ENCODE results near the gene SENP8.

DNA sequence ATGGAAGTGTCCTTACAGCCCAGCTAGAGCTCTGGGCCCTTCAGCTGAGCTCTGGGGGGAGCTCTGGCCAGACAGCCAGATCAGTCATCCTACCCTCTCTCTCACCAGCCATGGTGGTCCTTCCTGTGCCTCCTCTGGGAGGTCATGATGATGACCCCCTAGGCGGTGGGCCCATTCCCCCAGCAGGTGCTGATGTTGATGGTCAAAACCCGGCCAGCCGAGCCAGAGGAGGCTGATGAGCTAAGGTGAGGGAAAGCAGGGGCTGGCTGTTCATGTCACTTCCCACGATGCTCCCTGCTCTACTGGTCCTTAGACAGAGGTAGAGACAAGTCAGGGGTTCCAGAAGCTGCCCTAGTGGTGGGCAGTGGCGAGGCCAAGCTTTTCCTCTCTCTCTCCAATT lies 44.4 kb downstream of the SENP8 start:
- TF ChIP-seq MXI1 (IDR thresholded peaks at IDR 0.05; ENCODE audit: borderline replicate concordance, low read depth, low read length) = no peak
- TF ChIP-seq, protein P1, sequence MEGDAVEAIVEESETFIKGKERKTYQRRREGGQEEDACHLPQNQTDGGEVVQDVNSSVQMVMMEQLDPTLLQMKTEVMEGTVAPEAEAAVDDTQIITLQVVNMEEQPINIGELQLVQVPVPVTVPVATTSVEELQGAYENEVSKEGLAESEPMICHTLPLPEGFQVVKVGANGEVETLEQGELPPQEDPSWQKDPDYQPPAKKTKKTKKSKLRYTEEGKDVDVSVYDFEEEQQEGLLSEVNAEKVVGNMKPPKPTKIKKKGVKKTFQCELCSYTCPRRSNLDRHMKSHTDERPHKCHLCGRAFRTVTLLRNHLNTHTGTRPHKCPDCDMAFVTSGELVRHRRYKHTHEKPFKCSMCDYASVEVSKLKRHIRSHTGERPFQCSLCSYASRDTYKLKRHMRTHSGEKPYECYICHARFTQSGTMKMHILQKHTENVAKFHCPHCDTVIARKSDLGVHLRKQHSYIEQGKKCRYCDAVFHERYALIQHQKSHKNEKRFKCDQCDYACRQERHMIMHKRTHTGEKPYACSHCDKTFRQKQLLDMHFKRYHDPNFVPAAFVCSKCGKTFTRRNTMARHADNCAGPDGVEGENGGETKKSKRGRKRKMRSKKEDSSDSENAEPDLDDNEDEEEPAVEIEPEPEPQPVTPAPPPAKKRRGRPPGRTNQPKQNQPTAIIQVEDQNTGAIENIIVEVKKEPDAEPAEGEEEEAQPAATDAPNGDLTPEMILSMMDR (conservative IDR thresholded peaks at IDR 0.05; ENCODE audit: low read depth, low read length) = no peak
- no peak for TF ChIP-seq USF2 (IDR thresholded peaks at IDR 0.05; ENCODE audit: low read depth, low read length)
- no peak for TF ChIP-seq CHD1 (IDR thresholded peaks at IDR 0.05; ENCODE audit: low read depth, low read length)
- TF ChIP-seq CEBPB (IDR thresholded peaks at IDR 0.05; ENCODE audit: low read depth, low read length) = no peak
- no peak for TF ChIP-seq POLR2A (IDR thresholded peaks at IDR 0.05; ENCODE audit: low read depth, low read length)
- TF ChIP-seq BHLHE40 (IDR thresholded peaks at IDR 0.05; ENCODE audit: low read depth, low read length) = no peak
- TF ChIP-seq SMC3 (IDR thresholded peaks at IDR 0.05; ENCODE audit: low read depth, low read length) = no peak
- no peak for TF ChIP-seq MAFK (IDR thresholded peaks at IDR 0.05; ENCODE audit: low read depth, low read length)
- TF ChIP-seq, protein P2, sequence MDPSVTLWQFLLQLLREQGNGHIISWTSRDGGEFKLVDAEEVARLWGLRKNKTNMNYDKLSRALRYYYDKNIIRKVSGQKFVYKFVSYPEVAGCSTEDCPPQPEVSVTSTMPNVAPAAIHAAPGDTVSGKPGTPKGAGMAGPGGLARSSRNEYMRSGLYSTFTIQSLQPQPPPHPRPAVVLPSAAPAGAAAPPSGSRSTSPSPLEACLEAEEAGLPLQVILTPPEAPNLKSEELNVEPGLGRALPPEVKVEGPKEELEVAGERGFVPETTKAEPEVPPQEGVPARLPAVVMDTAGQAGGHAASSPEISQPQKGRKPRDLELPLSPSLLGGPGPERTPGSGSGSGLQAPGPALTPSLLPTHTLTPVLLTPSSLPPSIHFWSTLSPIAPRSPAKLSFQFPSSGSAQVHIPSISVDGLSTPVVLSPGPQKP (IDR thresholded peaks at IDR 0.05; ENCODE audit: borderline replicate concordance, low read depth, low read length) = no peak
- no peak for TF ChIP-seq FOS (IDR thresholded peaks at IDR 0.05; ENCODE audit: low read depth, low read length)
- TF ChIP-seq NFE2L2 (IDR thresholded peaks at IDR 0.05; ENCODE audit: low read depth, low read length) = no peak
- no peak for TF ChIP-seq RAD21 (IDR thresholded peaks at IDR 0.05; ENCODE audit: low read length)
- TF ChIP-seq RCOR1 (IDR thresholded peaks at IDR 0.05; ENCODE audit: insufficient replicate concordance, low read length) = no peak

Data from IMR-90 (cell line).